ENCODE results near the gene SCRN1.

DNA sequence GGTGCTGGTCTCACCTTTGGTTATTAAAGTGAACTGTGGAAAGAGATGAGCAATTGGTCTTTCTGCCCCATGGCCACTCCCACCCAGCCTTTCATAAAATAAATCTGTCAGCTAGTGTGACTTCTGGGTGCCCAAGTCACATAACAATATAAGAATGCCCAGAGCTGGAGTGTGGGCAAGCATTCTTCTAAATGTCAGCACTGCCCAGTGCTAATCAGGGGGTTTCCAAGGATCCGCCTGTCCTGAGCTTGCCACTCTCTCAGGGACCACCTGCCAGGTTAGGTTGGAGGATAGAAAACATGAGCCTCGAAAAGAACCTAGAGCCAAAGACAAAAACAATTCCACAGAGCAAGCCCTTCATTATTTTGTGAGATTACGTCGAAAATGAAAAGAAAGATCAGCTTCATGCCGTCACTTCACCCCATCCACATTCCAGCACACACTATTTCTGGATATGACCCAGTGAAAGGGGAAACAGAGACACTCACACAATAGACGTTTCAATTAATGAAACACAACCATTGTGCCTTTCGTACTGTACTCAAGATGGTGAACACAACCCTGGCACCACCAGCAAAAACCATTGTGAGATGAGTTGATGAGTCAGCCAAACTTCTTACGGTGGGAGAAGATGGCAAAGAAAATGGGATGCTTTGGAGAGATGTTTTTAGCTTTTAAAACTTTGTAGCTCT, 30.8 kb downstream of the SCRN1 start:
- TF ChIP-seq, protein P1, sequence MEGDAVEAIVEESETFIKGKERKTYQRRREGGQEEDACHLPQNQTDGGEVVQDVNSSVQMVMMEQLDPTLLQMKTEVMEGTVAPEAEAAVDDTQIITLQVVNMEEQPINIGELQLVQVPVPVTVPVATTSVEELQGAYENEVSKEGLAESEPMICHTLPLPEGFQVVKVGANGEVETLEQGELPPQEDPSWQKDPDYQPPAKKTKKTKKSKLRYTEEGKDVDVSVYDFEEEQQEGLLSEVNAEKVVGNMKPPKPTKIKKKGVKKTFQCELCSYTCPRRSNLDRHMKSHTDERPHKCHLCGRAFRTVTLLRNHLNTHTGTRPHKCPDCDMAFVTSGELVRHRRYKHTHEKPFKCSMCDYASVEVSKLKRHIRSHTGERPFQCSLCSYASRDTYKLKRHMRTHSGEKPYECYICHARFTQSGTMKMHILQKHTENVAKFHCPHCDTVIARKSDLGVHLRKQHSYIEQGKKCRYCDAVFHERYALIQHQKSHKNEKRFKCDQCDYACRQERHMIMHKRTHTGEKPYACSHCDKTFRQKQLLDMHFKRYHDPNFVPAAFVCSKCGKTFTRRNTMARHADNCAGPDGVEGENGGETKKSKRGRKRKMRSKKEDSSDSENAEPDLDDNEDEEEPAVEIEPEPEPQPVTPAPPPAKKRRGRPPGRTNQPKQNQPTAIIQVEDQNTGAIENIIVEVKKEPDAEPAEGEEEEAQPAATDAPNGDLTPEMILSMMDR (IDR thresholded peaks at IDR 0.05) = no peak
- no peak for TF ChIP-seq POLR2AphosphoS5 (IDR thresholded peaks at IDR 0.05)
